Ishikawa (cell line): ENCODE results near the gene STT3A.
A peak's percentile ranks its signal among the peaks of the same experiment; 100 is the strongest.

Source experiments
- CEBPB ChIP-seq: IDR thresholded peaks from 2 replicates; pipeline ENCODE4 v1.6.1; 2012
- CREB1 ChIP-seq: IDR thresholded peaks from 2 replicates; pipeline ENCODE4 v1.6.1; 2012; ENCODE audit warnings: low read depth
- EGR1 ChIP-seq: IDR thresholded peaks from 2 replicates; pipeline ENCODE4 v1.6.1; 2012
- EP300 ChIP-seq: IDR thresholded peaks from 2 replicates; pipeline ENCODE4 v1.6.1; 2012; ENCODE audit warnings: borderline replicate concordance
- FOXM1 ChIP-seq: IDR thresholded peaks from 2 replicates; pipeline ENCODE4 v1.6.1; 2012; ENCODE audit warnings: low read depth, borderline replicate concordance
- MAX ChIP-seq: IDR thresholded peaks from 2 replicates; pipeline ENCODE4 v1.6.1; 2012
- NFIC ChIP-seq: IDR thresholded peaks from 2 replicates; pipeline ENCODE4 v1.6.1; 2012
- RAD21 ChIP-seq: IDR thresholded peaks from 2 replicates; pipeline ENCODE4 v1.6.1; 2012; ENCODE audit warnings: low read depth
- REST ChIP-seq: IDR thresholded peaks from 2 replicates; pipeline ENCODE4 v1.6.1; 2012; ENCODE audit warnings: low read depth, mild to moderate bottlenecking
- TAF1 ChIP-seq: IDR thresholded peaks from 2 replicates; pipeline ENCODE4 v1.6.1; 2012; ENCODE audit warnings: low read depth, mild to moderate bottlenecking
- TCF12 ChIP-seq: IDR thresholded peaks from 2 replicates; pipeline ENCODE4 v1.6.1; 2012; ENCODE audit warnings: low read depth
- TEAD4 ChIP-seq: IDR thresholded peaks from 2 replicates; pipeline ENCODE4 v1.6.1; 2012
- USF1 ChIP-seq: IDR thresholded peaks from 2 replicates; pipeline ENCODE4 v1.6.1; 2012
- YY1 ChIP-seq: IDR thresholded peaks from 2 replicates; pipeline ENCODE4 v1.6.1; 2012; ENCODE audit warnings: low read depth
- ZBTB7A ChIP-seq: IDR thresholded peaks from 2 replicates; pipeline ENCODE4 v1.6.1; 2012; ENCODE audit warnings: low read depth

STT3A gene

GRCh38 chr11:125585487-125585886 lies 7.2 kb upstream of the STT3A start:
- no peak for TF ChIP-seq RAD21
- no peak for TF ChIP-seq TAF1
- TF ChIP-seq MAX: no peak
- no peak for TF ChIP-seq USF1
- TF ChIP-seq EP300: no peak
- TF ChIP-seq TCF12: no peak
- TF ChIP-seq EGR1: no peak
- no peak for TF ChIP-seq CEBPB
- TF ChIP-seq YY1: no peak
- TF ChIP-seq NFIC: no peak
- no peak for TF ChIP-seq TEAD4
- TF ChIP-seq FOXM1: no peak
- no peak for TF ChIP-seq ZBTB7A
- TF ChIP-seq CREB1: no peak

GRCh38 chr11:125586623-125587022 lies 6.0 kb upstream of the STT3A start:
- no peak for TF ChIP-seq TEAD4
- TF ChIP-seq TCF12: no peak
- TF ChIP-seq MAX: no peak
- TF ChIP-seq USF1: no peak
- no peak for TF ChIP-seq EGR1
- no peak for TF ChIP-seq RAD21

GRCh38 chr11:125587480-125587879 lies 5.2 kb upstream of the STT3A start:
- TF ChIP-seq CEBPB: no peak
- no peak for TF ChIP-seq EGR1

- TF ChIP-seq YY1 (no peak), ZBTB7A (no peak), EGR1 (no peak), CEBPB (no peak), CREB1 (no peak), EP300 (no peak), MAX (no peak), TAF1 (no peak), REST (no peak)
Observed at GRCh38 chr11:125588505-125588904, 4.1 kb upstream of the STT3A start.

- TF ChIP-seq MAX: peak; percentile 39
- no peak for TF ChIP-seq TCF12
- TF ChIP-seq NFIC: no peak
- TF ChIP-seq ZBTB7A: no peak
- no peak for TF ChIP-seq REST
Observed at GRCh38 chr11:125591649-125592304, 875 bp upstream of the STT3A start.

- TF ChIP-seq REST: no peak
- TF ChIP-seq NFIC: no peak
- no peak for TF ChIP-seq CEBPB
- 0 out of 2 replicates have a peak, but pooled peaks have one; percentile 3 for TF ChIP-seq MAX
- TF ChIP-seq YY1: no peak
- TF ChIP-seq TEAD4: no peak
- TF ChIP-seq ZBTB7A: peak; percentile 23; the same call in 1 of the 2 replicates
Observed at GRCh38 chr11:125593114-125593820, 615 bp downstream of the STT3A start.
